HG02763 (cell line): ENCODE measurements around the gene MARS1.
A peak's percentile ranks its signal among the peaks of the same experiment; 100 is the strongest.

Experiments
- ATAC-seq: cut with Tn5 transposase; IDR thresholded peaks from one replicate; pipeline ENCODE4 v1.9.1; 2021; ENCODE audit warnings: mild to moderate bottlenecking, moderate library complexity; ENCODE audit not compliant: unreplicated experiment

The MARS1 gene

GRCh38 chr12:57456737-57457490 lies 31.0 kb upstream of the MARS1 start:
- ATAC-seq = no peak

- no peak for ATAC-seq
Observed at GRCh38 chr12:57458665-57459054, 29.2 kb upstream of the MARS1 start.

GRCh38 chr12:57459055-57459749 lies 28.7 kb upstream of the MARS1 start:
- peak; percentile 52 for ATAC-seq

GRCh38 chr12:57459750-57460467 lies 28.0 kb upstream of the MARS1 start, which contains the start of gene GLI1:
Gene GLI1, plus strand, starts transcription at chr12:57459785. Its CDS starts 3,907 bp downstream, at chr12:57463692.
- ATAC-seq = no peak

- ATAC-seq = no peak
Observed at GRCh38 chr12:57460468-57460784, 27.4 kb upstream of the MARS1 start.

GRCh38 chr12:57460841-57461275 lies 27.0 kb upstream of the MARS1 start:
- no peak for ATAC-seq

- no peak for ATAC-seq
Observed at GRCh38 chr12:57461276-57461916, 26.5 kb upstream of the MARS1 start.

- ATAC-seq = no peak
Observed at GRCh38 chr12:57461917-57462250, 26.0 kb upstream of the MARS1 start.

GRCh38 chr12:57462251-57462911 lies 25.5 kb upstream of the MARS1 start:
- ATAC-seq = peak; percentile 62

- no peak for ATAC-seq
Observed at GRCh38 chr12:57462912-57463253, 25.0 kb upstream of the MARS1 start.

GRCh38 chr12:57464569-57464968 lies 23.3 kb upstream of the MARS1 start:
- no peak for ATAC-seq

GRCh38 chr12:57465030-57465746 lies 22.7 kb upstream of the MARS1 start:
- ATAC-seq = no peak

- ATAC-seq = no peak
Observed at GRCh38 chr12:57465747-57466505, 21.9 kb upstream of the MARS1 start.

GRCh38 chr12:57467212-57467874 lies 20.5 kb upstream of the MARS1 start:
- no peak for ATAC-seq

- no peak for ATAC-seq
Observed at GRCh38 chr12:57467915-57468314, 20.0 kb upstream of the MARS1 start.

- ATAC-seq = no peak
Observed at GRCh38 chr12:57469296-57470164, 18.3 kb upstream of the MARS1 start.

GRCh38 chr12:57470286-57470969 lies 17.4 kb upstream of the MARS1 start:
- ATAC-seq = no peak
